Nephron progenitor cell (in vitro differentiated cells): ENCODE data around the gene RPL19.
"Not testable (repeated sequence)": the region's sequence is repeated elsewhere in the genome, so short reads cannot be mapped to it uniquely, and the experiment has no call there.

Experiments
- DNase-seq: peaks from one replicate; pipeline ENCODE4 v3.0.0; 2021
- H3K27ac Mint-ChIP-seq: 2 replicates; pipeline ENCODE4 v1.8.0; 2021; ENCODE audit warnings: mild to moderate bottlenecking, moderate library complexity, mixed read lengths
- H3K27me3 Mint-ChIP-seq: 2 replicates; pipeline ENCODE4 v1.8.0; 2021; ENCODE audit warnings: mild to moderate bottlenecking, low read depth, mixed read lengths; ENCODE audit not compliant: poor library complexity
- H3K36me3 Mint-ChIP-seq: 2 replicates; pipeline ENCODE4 v1.8.0; 2021; ENCODE audit warnings: low read depth, mixed read lengths
- H3K4me1 Mint-ChIP-seq: 2 replicates; pipeline ENCODE4 v1.8.0; 2021; ENCODE audit warnings: mixed read lengths
- H3K4me3 Mint-ChIP-seq: 2 replicates; pipeline ENCODE4 v1.8.0; 2021; ENCODE audit warnings: mild to moderate bottlenecking, moderate library complexity, mixed read lengths
- H3K9me3 Mint-ChIP-seq: 2 replicates; pipeline ENCODE4 v1.8.0; 2021; ENCODE audit warnings: mild to moderate bottlenecking, moderate library complexity, mixed read lengths
- CTCF ChIP-seq: fragments of 200-600 bp; sonication (generic); IDR thresholded peaks from 2 replicates; pipeline ENCODE4 v1.5.0; 2021; ENCODE audit warnings: antibody characterized with exemption

The RPL19 gene

GRCh38 chr17:39244600-39245570 is 44.8 kb downstream of the RPL19 start:
- Mint-ChIP-seq H3K27ac (no peak overlapping the region), H3K4me3 (no peak overlapping the region), H3K4me1 (peaks cover 36% of the 10 kb centered on the region), H3K9me3 (no peaks in the 10 kb centered on the region), H3K27me3 (peaks cover 9% of the 10 kb centered on the region), H3K36me3 (no peaks in the 10 kb centered on the region)
- DNase-seq = peak; percentile 94
- peak; percentile 96 for TF ChIP-seq CTCF

- DNase-seq = no peak
- H3K4me3 Mint-ChIP-seq = no peak overlapping the region
- peaks cover 5% of the 10 kb centered on the region for H3K36me3 Mint-ChIP-seq
- TF ChIP-seq CTCF = no peak
- H3K9me3 Mint-ChIP-seq = no peaks in the 10 kb centered on the region
- H3K4me1 Mint-ChIP-seq = peaks cover 36% of the 10 kb centered on the region
- H3K27me3 Mint-ChIP-seq = peaks cover 6% of the 10 kb centered on the region
- no peak overlapping the region for H3K27ac Mint-ChIP-seq
Measured at GRCh38 chr17:39246274-39246673, 46.2 kb downstream of the RPL19 start.

- H3K27me3 Mint-ChIP-seq, H3K27ac Mint-ChIP-seq, H3K9me3 Mint-ChIP-seq, H3K4me3 Mint-ChIP-seq, DNase-seq: not testable (repeated sequence)
- Mint-ChIP-seq H3K36me3 (peaks cover 28% of the 10 kb centered on the region), H3K4me1 (peaks cover 16% of the 10 kb centered on the region)
Measured at GRCh38 chr17:39250076-39250475, 50.0 kb downstream of the RPL19 start.

- Mint-ChIP-seq H3K27me3 (no peaks in the 10 kb centered on the region), H3K9me3 (no peaks in the 10 kb centered on the region), H3K27ac (no peak overlapping the region), H3K4me3 (no peak overlapping the region), H3K36me3 (peaks cover 45% of the 10 kb centered on the region), H3K4me1 (peaks cover 16% of the 10 kb centered on the region)
- DNase-seq = no peak
- TF ChIP-seq CTCF = no peak
Measured at GRCh38 chr17:39251997-39252396, 51.9 kb downstream of the RPL19 start.

GRCh38 chr17:39252788-39253460 is 52.8 kb downstream of the RPL19 start:
- H3K27ac Mint-ChIP-seq = peak overlapping the region; percentile 68

More at GRCh38 chr17:39252788-39253460, 52.8 kb downstream of the RPL19 start:
- no peak overlapping the region for H3K4me3 Mint-ChIP-seq
- H3K36me3 Mint-ChIP-seq = peaks cover 54% of the 10 kb centered on the region
- no peak for DNase-seq
- H3K9me3 Mint-ChIP-seq = no peaks in the 10 kb centered on the region
- H3K27me3 Mint-ChIP-seq = no peaks in the 10 kb centered on the region
- peaks cover 8% of the 10 kb centered on the region for H3K4me1 Mint-ChIP-seq
- no peak for TF ChIP-seq CTCF
